GM15510 (cell line): ENCODE measurements around the gene FMO2.

ENCODE experiments used
- POLR2A ChIP-seq: IDR thresholded peaks from 3 replicates; pipeline ENCODE4 v1.6.1; 2011; ENCODE audit warnings: borderline replicate concordance; ENCODE audit not compliant: insufficient read length; ENCODE audit errors: extremely low read depth

Gene FMO2

GRCh38 chr1:171196351-171196750, 11.3 kb downstream of the FMO2 start:
- TF ChIP-seq POLR2A: no peak

DNA sequence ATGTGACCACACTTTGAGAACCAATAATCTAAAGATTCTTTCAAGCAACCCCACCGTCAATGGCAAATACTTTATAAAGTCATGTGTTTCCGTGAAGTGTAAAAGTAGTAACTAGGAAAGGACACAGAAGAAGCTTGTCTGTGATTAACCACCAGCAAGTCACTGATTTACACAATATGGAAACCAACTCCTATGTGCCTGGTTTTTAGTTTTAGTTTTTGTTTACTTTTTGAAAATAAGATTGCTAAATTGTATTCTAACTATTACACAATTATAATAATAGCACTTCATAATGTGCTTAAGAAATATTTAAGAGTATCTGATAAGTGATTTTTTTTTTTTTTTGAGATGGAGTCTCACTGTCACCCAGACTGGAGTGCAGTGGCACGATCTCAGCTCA, 13.0 kb downstream of the FMO2 start:
- no peak for TF ChIP-seq POLR2A

- TF ChIP-seq POLR2A: no peak
Observed at GRCh38 chr1:171204296-171204695, 19.2 kb downstream of the FMO2 start.

GRCh38 chr1:171206204-171206977, 21.3 kb downstream of the FMO2 start:
- no peak for TF ChIP-seq POLR2A

GRCh38 chr1:171206978-171207355, 21.9 kb downstream of the FMO2 start:
- no peak for TF ChIP-seq POLR2A

DNA sequence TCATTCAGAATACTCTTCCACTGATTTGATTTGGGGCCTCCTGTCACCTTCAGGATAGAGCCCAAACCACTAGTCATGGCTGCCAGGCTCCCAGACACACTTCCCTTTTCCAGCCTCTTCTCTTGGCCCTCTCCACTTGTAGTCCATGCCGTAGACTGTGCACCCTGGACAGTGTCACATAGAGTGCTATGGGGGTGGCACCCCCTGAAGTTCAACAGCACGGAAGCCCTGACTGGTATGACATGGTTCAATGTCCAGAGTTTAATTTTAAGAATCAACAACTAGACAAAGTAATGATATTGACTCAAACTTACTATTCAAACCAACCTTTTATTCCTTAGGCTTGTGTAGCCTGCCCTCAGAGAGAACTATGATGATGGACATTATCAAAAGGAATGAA, 22.3 kb downstream of the FMO2 start:
- no peak for TF ChIP-seq POLR2A

GRCh38 chr1:171210355-171210754, 25.3 kb downstream of the FMO2 start:
- no peak for TF ChIP-seq POLR2A

DNA sequence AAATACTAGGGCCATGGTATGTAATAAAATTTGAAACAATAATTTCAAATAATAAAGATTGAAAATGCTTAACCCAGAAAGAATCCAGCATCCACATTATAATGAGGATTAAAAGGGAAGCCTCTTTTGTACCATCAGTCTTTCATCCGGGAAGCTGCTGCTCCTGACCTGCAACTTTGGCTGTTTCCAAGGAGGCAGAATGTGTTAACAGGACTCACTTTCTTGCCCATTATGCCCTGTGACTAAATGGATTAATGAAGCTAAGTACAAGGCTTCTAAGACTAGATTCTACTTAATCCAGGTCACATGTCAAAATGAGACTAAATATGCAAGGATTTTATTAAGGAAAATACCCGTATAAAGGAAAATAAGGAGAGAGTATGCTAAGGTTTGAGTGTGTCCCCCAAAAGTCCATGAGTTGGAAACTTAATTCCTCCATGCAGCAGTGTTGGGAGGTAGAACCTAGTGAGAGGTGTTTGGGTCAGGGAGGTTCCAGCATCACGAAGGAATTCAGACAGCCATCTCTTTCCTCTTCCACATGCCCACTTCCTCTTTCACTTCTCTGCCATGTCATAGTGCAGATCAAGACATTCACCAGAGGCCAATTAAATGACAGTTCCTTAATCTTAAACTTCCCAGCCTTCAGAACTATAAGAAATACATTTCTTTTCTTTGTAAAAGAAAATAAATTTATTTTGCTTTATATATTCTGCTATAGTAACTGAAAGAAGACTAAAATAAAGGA, 27.7 kb downstream of the FMO2 start:
- no peak for TF ChIP-seq POLR2A

DNA sequence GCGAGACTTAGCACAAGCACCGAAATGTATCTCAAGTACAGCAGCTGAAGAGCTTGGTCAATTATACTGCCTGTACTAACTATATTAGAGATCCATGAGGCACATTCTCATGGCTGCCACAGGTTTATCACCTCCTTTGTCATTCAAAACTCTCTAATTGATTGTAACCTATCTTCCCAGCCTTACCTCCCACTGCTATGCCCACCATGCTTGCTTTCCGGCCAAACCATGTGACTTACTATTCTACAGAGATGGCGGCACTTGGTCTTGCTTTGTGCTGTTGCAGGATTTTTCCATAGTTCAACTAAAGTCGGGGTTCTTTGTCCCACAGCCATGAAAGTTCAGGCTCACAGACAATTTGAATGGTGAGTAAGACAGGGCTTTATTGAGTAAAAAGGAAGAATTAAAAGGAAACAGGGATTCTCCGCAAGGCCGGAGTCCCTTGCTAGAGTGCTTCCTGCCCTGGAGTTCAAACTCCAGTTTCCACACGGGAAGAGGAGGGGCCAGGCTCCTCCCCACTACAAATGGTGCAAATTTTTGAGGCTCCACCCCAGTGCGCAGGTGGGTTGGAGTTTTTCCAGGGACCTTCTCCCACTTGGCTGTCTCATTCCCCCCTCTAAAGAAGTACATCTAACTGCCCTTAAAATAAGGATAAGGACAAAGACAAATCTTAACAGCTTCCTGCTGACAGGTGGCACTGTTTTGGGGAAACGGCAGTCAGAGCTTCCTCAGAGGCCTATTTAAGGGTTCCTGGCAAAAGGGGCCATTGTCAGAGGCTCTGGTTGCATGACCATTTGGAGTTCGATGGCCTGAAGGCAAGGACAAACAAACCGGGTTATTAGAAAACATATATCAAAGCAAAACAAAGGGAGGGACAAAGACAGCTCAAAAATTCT, 28.7 kb downstream of the FMO2 start:
- TF ChIP-seq POLR2A: no peak

DNA sequence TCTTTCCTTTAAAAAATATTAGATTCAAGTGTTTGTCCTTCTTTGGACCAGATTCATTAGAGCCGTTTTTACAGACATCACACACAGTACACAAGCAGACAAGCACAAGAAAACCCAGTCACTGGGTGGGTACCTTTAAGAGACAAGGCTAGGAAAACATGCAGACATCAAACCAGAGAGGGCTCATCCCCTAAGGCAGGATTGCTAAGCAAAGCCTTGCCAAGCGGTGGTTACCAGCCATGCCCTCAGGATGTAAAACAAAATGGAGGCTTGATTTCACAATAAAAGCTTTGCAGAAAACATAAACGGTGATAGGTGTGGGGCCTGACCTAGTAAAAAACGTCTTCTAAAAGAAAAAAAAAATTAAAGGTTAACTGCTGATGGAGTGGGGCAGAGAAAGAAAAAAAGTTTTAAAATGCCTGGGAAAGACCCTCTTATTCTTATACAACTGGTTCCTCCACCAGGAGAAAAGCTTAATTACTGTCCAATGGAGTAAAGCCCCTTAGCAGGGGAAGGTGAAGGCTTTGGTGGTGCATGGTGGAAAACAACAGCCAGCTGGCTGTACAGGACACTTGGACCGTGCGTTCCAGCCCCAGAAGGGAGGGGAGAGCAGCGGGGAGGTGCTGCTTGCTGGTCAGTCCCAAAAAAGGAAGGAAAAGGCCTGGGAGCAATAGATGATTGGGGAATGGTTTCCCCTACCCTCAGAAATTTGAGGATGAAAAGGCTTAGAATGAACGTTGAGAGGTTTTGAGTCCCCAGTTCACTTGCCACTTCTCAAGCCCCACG, 32.8 kb downstream of the FMO2 start:
- no peak for TF ChIP-seq POLR2A

- TF ChIP-seq POLR2A: no peak
Observed at GRCh38 chr1:171218661-171219060, 33.6 kb downstream of the FMO2 start.

GRCh38 chr1:171219346-171220080, 34.4 kb downstream of the FMO2 start:
- TF ChIP-seq POLR2A: no peak

GRCh38 chr1:171220081-171220420, 35.0 kb downstream of the FMO2 start:
- TF ChIP-seq POLR2A: no peak

GRCh38 chr1:171220581-171221054, 35.5 kb downstream of the FMO2 start:
- TF ChIP-seq POLR2A: no peak
